Neural cell (in vitro differentiated cells): ENCODE measurements around the gene DERL3. TPM values are rescaled to one million over a fixed set of nuclear protein-coding genes. Genes with fewer than 3 reads are reported as not detected.

Experiments used
- H2AFZ ChIP-seq: fragments of 200-600, 300-800 bp; sonication (generic), shearing (Covaris generic); 2 replicates; pipeline ENCODE4 v1.6.0; 2014; ENCODE audit warnings: low read depth, mild to moderate bottlenecking, antibody characterized with exemption, low read length, moderate library complexity
- H3F3A ChIP-seq: fragments of 200-600 bp; shearing (Covaris generic); 2 replicates; pipeline ENCODE4 v1.6.1; 2016; ENCODE audit warnings: mild to moderate bottlenecking, moderate library complexity, mixed read lengths, antibody characterized with exemption, low read length; ENCODE audit not compliant: insufficient read depth, poor library complexity, severe bottlenecking
- H3K27ac ChIP-seq: fragments of 200-600, 300-800 bp; sonication (generic), shearing (Covaris generic); 2 replicates; pipeline ENCODE4 v1.5.1; 2014; ENCODE audit warnings: mild to moderate bottlenecking, low read length, moderate library complexity
- H3K27me3 ChIP-seq: fragments of 300-800, 200-600 bp; sonication (generic), shearing (Covaris generic); 2 replicates; pipeline ENCODE4 v1.6.0; 2014; ENCODE audit warnings: mild to moderate bottlenecking, low read depth, low read length, moderate library complexity; ENCODE audit not compliant: insufficient read depth
- H3K36me3 ChIP-seq: fragments of 300-800, 200-600 bp; sonication (generic), shearing (Covaris generic); 2 replicates; pipeline ENCODE4 v1.5.1; 2014; ENCODE audit warnings: mild to moderate bottlenecking, antibody characterized with exemption, low read length, moderate library complexity; ENCODE audit not compliant: insufficient read depth
- H3K4me2 ChIP-seq: fragments of 300-800, 200-600 bp; sonication (generic), shearing (Covaris generic); 2 replicates; pipeline ENCODE4 v1.6.0; 2014; ENCODE audit warnings: mild to moderate bottlenecking, low read length
- H3K4me3 ChIP-seq: fragments of 300-800, 200-600 bp; sonication (generic), shearing (Covaris generic); 2 replicates; pipeline ENCODE4 v1.5.1; 2014; ENCODE audit warnings: mild to moderate bottlenecking, low read length, moderate library complexity
- H3K79me2 ChIP-seq: fragments of 200-600 bp; shearing (Covaris generic); replicated peaks from 2 replicates; pipeline ENCODE4 v1.6.0; 2014; ENCODE audit warnings: mild to moderate bottlenecking, low read length, moderate library complexity; ENCODE audit not compliant: insufficient read depth
- H3K9ac ChIP-seq: fragments of 300-800, 200-600 bp; sonication (generic), shearing (Covaris generic); 2 replicates; pipeline ENCODE4 v1.6.1; 2016; ENCODE audit warnings: mild to moderate bottlenecking, low read length, mixed read lengths
- H3K9me2 ChIP-seq: fragments of 200-600 bp; shearing (Covaris generic); 2 replicates; pipeline ENCODE4 v1.6.1; 2016; ENCODE audit warnings: mild to moderate bottlenecking, low read length, mixed read lengths; ENCODE audit not compliant: insufficient read depth
- H3K9me3 ChIP-seq: fragments of 200-600, 300-800 bp; sonication (generic), shearing (Covaris generic); 2 replicates; pipeline ENCODE4 v1.6.1; 2016; ENCODE audit warnings: mild to moderate bottlenecking, mixed run types, low read length, moderate library complexity, mixed read lengths
- H4K20me1 ChIP-seq: fragments of 200-600 bp; shearing (Covaris generic); 2 replicates; pipeline ENCODE4 v1.6.1; 2016; ENCODE audit warnings: mild to moderate bottlenecking, mixed run types; ENCODE audit not compliant: insufficient read depth
- CTCF ChIP-seq: fragments of 450-650 bp; IDR thresholded peaks from 2 replicates; pipeline ENCODE4 v1.5.1; 2014; ENCODE audit warnings: antibody characterized with exemption, mild to moderate bottlenecking, moderate library complexity; ENCODE audit not compliant: poor library complexity, severe bottlenecking
- EP300 ChIP-seq: fragments of 450-650 bp; conservative IDR thresholded peaks from 2 replicates; pipeline ENCODE4 v1.6.1; 2014; ENCODE audit warnings: antibody characterized with exemption, mild to moderate bottlenecking, moderate library complexity; ENCODE audit not compliant: poor library complexity, severe bottlenecking
- EZH2 ChIP-seq: fragments of 200-600, 300-800 bp; shearing (Covaris generic), sonication (generic); IDR thresholded peaks from 2 replicates; pipeline ENCODE4 v1.6.1; 2014; ENCODE audit warnings: antibody characterized with exemption, low read length, borderline replicate concordance, mild to moderate bottlenecking; ENCODE audit not compliant: insufficient read depth, poor library complexity, severe bottlenecking
- MXI1 ChIP-seq: fragments of 450-650 bp; conservative IDR thresholded peaks from 2 replicates; pipeline ENCODE4 v1.6.1; 2014; ENCODE audit warnings: antibody characterized with exemption, mild to moderate bottlenecking; ENCODE audit not compliant: poor library complexity, severe bottlenecking
- POLR2AphosphoS5 ChIP-seq: IDR thresholded peaks from 2 replicates; pipeline ENCODE4 v1.6.1; 2012
- RAD21 ChIP-seq: fragments of 450-650 bp; conservative IDR thresholded peaks from 2 replicates; pipeline ENCODE4 v1.6.1; 2014; ENCODE audit warnings: antibody characterized with exemption, mild to moderate bottlenecking, moderate library complexity
- REST ChIP-seq: IDR thresholded peaks from 2 replicates; pipeline ENCODE4 v1.6.1; 2012; ENCODE audit warnings: borderline replicate concordance
- SMC3 ChIP-seq: fragments of 450-650 bp; conservative IDR thresholded peaks from 2 replicates; pipeline ENCODE4 v1.6.1; 2014; ENCODE audit warnings: antibody characterized with exemption, mild to moderate bottlenecking, moderate library complexity; ENCODE audit not compliant: poor library complexity
- TAF1 ChIP-seq: IDR thresholded peaks from 2 replicates; pipeline ENCODE4 v1.6.1; 2012; ENCODE audit warnings: low read depth
- polyA plus RNA-seq: library from polyadenylated mRNA; depleted of rRNA; stranded (reverse); fragments of >200 nt; gene quantifications from 2 replicates; pipeline ENCODE4 v1.2.3, GENCODE V29; 2014

Gene DERL3
- polyA plus RNA-seq, 1 donor from 2014 or later, result 0.84 TPM

- H3K27ac ChIP-seq, result no peak overlapping the region
- H2AFZ ChIP-seq, result no peak overlapping the region
- no peak overlapping the region for H3K4me2 ChIP-seq
- no peak overlapping the region for H3K4me3 ChIP-seq
- TF ChIP-seq REST (no peak), EZH2 (no peak), SMC3 (no peak), TAF1 (no peak), POLR2AphosphoS5 (no peak), MXI1 (no peak), RAD21 (no peak), EP300 (no peak), CTCF (no peak)
- H3K9me2 ChIP-seq, result no peaks in the 10 kb centered on the region
- H3K27me3 ChIP-seq, result no peaks in the 10 kb centered on the region
- no peaks in the 10 kb centered on the region for H4K20me1 ChIP-seq
- no peaks in the 10 kb centered on the region for H3K9me3 ChIP-seq
- H3K36me3 ChIP-seq, result peaks cover 13% of the 10 kb centered on the region
- no peak overlapping the region for H3K9ac ChIP-seq
- H3F3A ChIP-seq, result no peaks in the 10 kb centered on the region
- H3K79me2 ChIP-seq, result no peaks in the 10 kb centered on the region
Measured at GRCh38 chr22:23812378-23812777, 26.4 kb downstream of the DERL3 start.

GRCh38 chr22:23806837-23807236, 32.0 kb downstream of the DERL3 start:
- H3K36me3 ChIP-seq, result peaks cover 8% of the 10 kb centered on the region
- no peaks in the 10 kb centered on the region for H3K9me2 ChIP-seq
- no peaks in the 10 kb centered on the region for H3K27me3 ChIP-seq
- no peak overlapping the region for H3K4me2 ChIP-seq
- H3K27ac ChIP-seq, result no peak overlapping the region
- H4K20me1 ChIP-seq, result no peaks in the 10 kb centered on the region
- no peak overlapping the region for H2AFZ ChIP-seq
- TF ChIP-seq CTCF, result no peak
- H3K79me2 ChIP-seq, result no peaks in the 10 kb centered on the region
- no peak overlapping the region for H3K9ac ChIP-seq
- no peaks in the 10 kb centered on the region for H3F3A ChIP-seq
- H3K4me3 ChIP-seq, result no peak overlapping the region
- no peaks in the 10 kb centered on the region for H3K9me3 ChIP-seq
